Keratinocyte (primary cell): ENCODE measurements around the gene SPTBN4. TPM values are rescaled to one million over a fixed set of nuclear protein-coding genes. Genes with fewer than 3 reads are reported as not detected.

ENCODE experiments used
- DNase-seq: peaks from one replicate; pipeline ENCODE4 v3.0.0-alpha.2; 2011; ENCODE audit warnings: low read depth, missing footprints, low spot score
- FAIRE-seq: peaks from 2 replicates; lab custom pipeline; 2011; peaks lifted over from hg19 to GRCh38; lab: Jason Lieb, UNC
- H2AFZ ChIP-seq: 2 replicates; pipeline ENCODE4 v1.6.0; 2012; ENCODE audit warnings: low read length, control low read depth, inconsistent platforms; ENCODE audit not compliant: control insufficient read depth
- H3K27ac ChIP-seq: 2 replicates; pipeline ENCODE4 v1.5.1; 2011; ENCODE audit warnings: low read length; ENCODE audit not compliant: control insufficient read depth, insufficient read depth
- H3K27me3 ChIP-seq: 3 replicates; pipeline ENCODE4 v1.6.0; 2011; ENCODE audit warnings: low read length; ENCODE audit not compliant: control insufficient read depth, insufficient read depth; ENCODE audit errors: extremely low read depth
- H3K36me3 ChIP-seq, 2 experiments: 2 replicates in 1 of 2; 3 replicates in 1 of 2; pipeline ENCODE4 v1.5.1; 2011; ENCODE audit warnings: low read length in 2 of 2, mild to moderate bottlenecking in 1 of 2; ENCODE audit not compliant: control insufficient read depth in 2 of 2, insufficient read depth in 2 of 2; ENCODE audit errors: extremely low read depth in 1 of 2
- H3K4me1 ChIP-seq: 3 replicates; pipeline ENCODE4 v1.5.1; 2011; ENCODE audit warnings: low read length; ENCODE audit not compliant: control insufficient read depth, insufficient read depth; ENCODE audit errors: extremely low read depth
- H3K4me2 ChIP-seq: 3 replicates; pipeline ENCODE4 v1.6.0; 2011; ENCODE audit warnings: low read depth, low read length; ENCODE audit not compliant: control insufficient read depth, insufficient read depth; ENCODE audit errors: extremely low read depth
- H3K4me3 ChIP-seq, 3 experiments: fragments of 200-600 bp in 1 of 3; sonication (generic) in 1 of 3; 2 replicates in 2 of 3; 3 replicates in 1 of 3; pipeline ENCODE4 v1.5.1; 2011 to 2016; ENCODE audit warnings: low read length in 3 of 3, mild to moderate bottlenecking in 3 of 3, control low read depth in 2 of 3, inconsistent platforms in 1 of 3, low read depth in 1 of 3, mixed read lengths in 1 of 3, mixed run types in 1 of 3, moderate library complexity in 1 of 3; ENCODE audit not compliant: control insufficient read depth in 2 of 3, insufficient read depth in 2 of 3; ENCODE audit errors: extremely low read depth in 1 of 3
- H3K79me2 ChIP-seq: 2 replicates; pipeline ENCODE4 v1.6.0; 2012; ENCODE audit warnings: low read length; ENCODE audit not compliant: control insufficient read depth, insufficient read depth
- H3K9ac ChIP-seq: 3 replicates; pipeline ENCODE4 v1.6.0; 2011; ENCODE audit warnings: low read length; ENCODE audit not compliant: control insufficient read depth, insufficient read depth; ENCODE audit errors: extremely low read depth
- H3K9me1 ChIP-seq: 3 replicates; pipeline ENCODE4 v1.6.0; 2011; ENCODE audit warnings: low read length; ENCODE audit not compliant: control insufficient read depth, insufficient read depth; ENCODE audit errors: extremely low read depth
- H3K9me3 ChIP-seq: 2 replicates; pipeline ENCODE4 v1.5.1; 2012; ENCODE audit warnings: low read depth, low read length; ENCODE audit not compliant: control insufficient read depth
- H4K20me1 ChIP-seq: 3 replicates; pipeline ENCODE4 v1.6.0; 2011; ENCODE audit warnings: low read length; ENCODE audit not compliant: control insufficient read depth, insufficient read depth; ENCODE audit errors: extremely low read depth
- CTCF ChIP-seq, 3 experiments: IDR thresholded peaks in 1 of 3; conservative IDR thresholded peaks in 1 of 3; optimal IDR thresholded peaks in 1 of 3; 2 replicates in 2 of 3; 3 replicates in 1 of 3; pipeline versions ENCODE3 to v1.5.1; 2011; ENCODE audit warnings: low read length in 3 of 3, mild to moderate bottlenecking in 3 of 3, moderate library complexity in 2 of 3, control low read depth in 1 of 3, inconsistent platforms in 1 of 3; ENCODE audit not compliant: insufficient read depth in 2 of 3; ENCODE audit errors: extremely low read depth in 1 of 3
- EZH2 ChIP-seq: IDR thresholded peaks from one replicate; pipeline ENCODE4 v1.6.1; 2012; ENCODE audit warnings: inconsistent platforms, mild to moderate bottlenecking, low read length, moderate library complexity
- dilution Hi-C: fragments of 300-500 bp; cut with MboI; formaldehyde crosslinking; loops from one replicate; pipeline ENCODE4 v1.7.0; 2020; ENCODE audit warnings: low sequenced_read_pairs; ENCODE audit not compliant: extremely low pct_ligation_motif_present
- polyA plus RNA-seq, 5 experiments: library from polyadenylated mRNA; depleted of rRNA in 3 of 5; stranded (reverse) in 3 of 5; stranded (forward) in 1 of 5; unstranded in 1 of 5; fragments of >200 nt; gene quantifications; 1 replicate in 1 of 5; 2 replicates in 3 of 5; 3 replicates in 1 of 5; pipeline versions ENCODE4 v1.2.1 to v1.2.3, GENCODE V29; 2011 to 2012; ENCODE audit warnings: missing spikeins in 2 of 5, low read depth in 1 of 5, low replicate concordance in 1 of 5

The SPTBN4 gene
- polyA plus RNA-seq, 1 donor (not counting 4 experiments of a cell fraction or from before 2014, with no cell fraction given), result 0.17 TPM

GRCh38 chr19:40565355-40565754, 98.6 kb downstream of the SPTBN4 start:
- Histone ChIP-seq H3K4me1 (peaks cover 7% of the 10 kb centered on the region), H3K9me1 (no peaks in the 10 kb centered on the region), H3K9ac (no peak overlapping the region), H3K27ac (no peak overlapping the region), H2AFZ (no peak overlapping the region), H3K27me3 (peaks cover 28% of the 10 kb centered on the region), H3K9me3 (no peaks in the 10 kb centered on the region), H3K4me3 (no peak overlapping the region), H3K79me2 (no peaks in the 10 kb centered on the region), H4K20me1 (no peaks in the 10 kb centered on the region), H3K4me2 (no peak overlapping the region), H3K36me3 (no peaks in the 10 kb centered on the region)
- TF ChIP-seq EZH2 (no peak), CTCF (optimal IDR thresholded peaks at IDR 0.05 in 1 of 3, IDR thresholded peaks at IDR 0.05 in 1 of 3, conservative IDR thresholded peaks at IDR 0.05 in 1 of 3; ENCODE audit: extremely low read depth in 1 of 3, insufficient read depth in 2 of 3, low read length in 3 of 3) (no peak)
- no peak for FAIRE-seq
- dilution Hi-C loops, result no loop called here
- no peak for DNase-seq

GRCh38 chr19:40565910-40566495, 99.2 kb downstream of the SPTBN4 start:
- H4K20me1 ChIP-seq, result no peaks in the 10 kb centered on the region
- dilution Hi-C loops, result no loop called here
- FAIRE-seq, result no peak

More at GRCh38 chr19:40565910-40566495, 99.2 kb downstream of the SPTBN4 start:
- no peak for TF ChIP-seq EZH2
- no peak for TF ChIP-seq CTCF (optimal IDR thresholded peaks at IDR 0.05 in 1 of 3, IDR thresholded peaks at IDR 0.05 in 1 of 3, conservative IDR thresholded peaks at IDR 0.05 in 1 of 3; ENCODE audit: extremely low read depth in 1 of 3, insufficient read depth in 2 of 3, low read length in 3 of 3)
- Histone ChIP-seq H3K9ac (no peak overlapping the region), H3K79me2 (no peaks in the 10 kb centered on the region), H3K9me3 (no peaks in the 10 kb centered on the region), H2AFZ (no peak overlapping the region), H3K27ac (no peak overlapping the region), H3K4me1 (peaks cover 7% of the 10 kb centered on the region), H3K4me2 (no peak overlapping the region), H3K27me3 (peaks cover 22% of the 10 kb centered on the region), H3K36me3 (no peaks in the 10 kb centered on the region), H3K9me1 (no peaks in the 10 kb centered on the region), H3K4me3 (no peak overlapping the region)
- DNase-seq, result no peak
